Ishikawa (cell line): ENCODE measurements around the gene COX8A.

Source experiments
- CEBPB ChIP-seq: IDR thresholded peaks from 2 replicates; pipeline ENCODE4 v1.6.1; 2012
- CREB1 ChIP-seq: IDR thresholded peaks from 2 replicates; pipeline ENCODE4 v1.6.1; 2012; ENCODE audit warnings: low read depth
- EGR1 ChIP-seq: IDR thresholded peaks from 2 replicates; pipeline ENCODE4 v1.6.1; 2012
- EP300 ChIP-seq: IDR thresholded peaks from 2 replicates; pipeline ENCODE4 v1.6.1; 2012; ENCODE audit warnings: borderline replicate concordance
- FOXM1 ChIP-seq: IDR thresholded peaks from 2 replicates; pipeline ENCODE4 v1.6.1; 2012; ENCODE audit warnings: low read depth, borderline replicate concordance
- NFIC ChIP-seq: IDR thresholded peaks from 2 replicates; pipeline ENCODE4 v1.6.1; 2012
- RAD21 ChIP-seq: IDR thresholded peaks from 2 replicates; pipeline ENCODE4 v1.6.1; 2012; ENCODE audit warnings: low read depth
- TAF1 ChIP-seq: IDR thresholded peaks from 2 replicates; pipeline ENCODE4 v1.6.1; 2012; ENCODE audit warnings: low read depth, mild to moderate bottlenecking
- TCF12 ChIP-seq: IDR thresholded peaks from 2 replicates; pipeline ENCODE4 v1.6.1; 2012; ENCODE audit warnings: low read depth
- TEAD4 ChIP-seq: IDR thresholded peaks from 2 replicates; pipeline ENCODE4 v1.6.1; 2012
- YY1 ChIP-seq: IDR thresholded peaks from 2 replicates; pipeline ENCODE4 v1.6.1; 2012; ENCODE audit warnings: low read depth
- ZBTB7A ChIP-seq: IDR thresholded peaks from 2 replicates; pipeline ENCODE4 v1.6.1; 2012; ENCODE audit warnings: low read depth
- TF ChIP-seq, protein P1 (sequence below): IDR thresholded peaks from 2 replicates; pipeline ENCODE4 v1.6.1; 2012
- TF ChIP-seq, protein P2 (sequence below): IDR thresholded peaks from 2 replicates; pipeline ENCODE4 v1.6.1; 2012; ENCODE audit warnings: low read depth, mild to moderate bottlenecking
- TF ChIP-seq, protein P3 (sequence below): IDR thresholded peaks from 2 replicates; pipeline ENCODE4 v1.6.1; 2012

COX8A gene

DNA sequence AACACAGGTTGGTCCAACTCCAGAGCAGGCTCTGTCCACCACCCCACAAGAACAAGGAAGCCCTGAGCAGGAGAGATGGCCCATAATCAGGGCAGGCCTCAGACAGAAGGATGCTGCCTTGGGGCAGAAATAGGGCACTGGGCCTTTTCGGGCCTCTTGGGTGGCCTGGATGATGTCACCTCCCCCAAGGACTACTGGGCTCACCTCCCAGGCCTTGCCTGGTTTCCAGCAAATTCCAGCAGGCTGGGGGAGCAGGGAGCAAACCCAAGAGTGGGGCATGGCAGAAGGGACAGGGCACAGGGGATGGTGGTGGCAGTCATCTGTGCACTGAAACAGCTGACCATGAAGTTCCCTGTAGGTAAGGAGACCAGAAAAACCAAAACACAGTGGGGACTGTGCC lies 41.0 kb upstream of the COX8A start:
- TF ChIP-seq TCF12 (no peak), RAD21 (no peak), YY1 (no peak), NFIC (no peak), EGR1 (no peak), TEAD4 (no peak), ZBTB7A (no peak), CREB1 (no peak), EP300 (no peak), TAF1 (no peak)
- TF ChIP-seq, protein P1, sequence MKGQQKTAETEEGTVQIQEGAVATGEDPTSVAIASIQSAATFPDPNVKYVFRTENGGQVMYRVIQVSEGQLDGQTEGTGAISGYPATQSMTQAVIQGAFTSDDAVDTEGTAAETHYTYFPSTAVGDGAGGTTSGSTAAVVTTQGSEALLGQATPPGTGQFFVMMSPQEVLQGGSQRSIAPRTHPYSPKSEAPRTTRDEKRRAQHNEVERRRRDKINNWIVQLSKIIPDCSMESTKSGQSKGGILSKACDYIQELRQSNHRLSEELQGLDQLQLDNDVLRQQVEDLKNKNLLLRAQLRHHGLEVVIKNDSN: no peak

DNA sequence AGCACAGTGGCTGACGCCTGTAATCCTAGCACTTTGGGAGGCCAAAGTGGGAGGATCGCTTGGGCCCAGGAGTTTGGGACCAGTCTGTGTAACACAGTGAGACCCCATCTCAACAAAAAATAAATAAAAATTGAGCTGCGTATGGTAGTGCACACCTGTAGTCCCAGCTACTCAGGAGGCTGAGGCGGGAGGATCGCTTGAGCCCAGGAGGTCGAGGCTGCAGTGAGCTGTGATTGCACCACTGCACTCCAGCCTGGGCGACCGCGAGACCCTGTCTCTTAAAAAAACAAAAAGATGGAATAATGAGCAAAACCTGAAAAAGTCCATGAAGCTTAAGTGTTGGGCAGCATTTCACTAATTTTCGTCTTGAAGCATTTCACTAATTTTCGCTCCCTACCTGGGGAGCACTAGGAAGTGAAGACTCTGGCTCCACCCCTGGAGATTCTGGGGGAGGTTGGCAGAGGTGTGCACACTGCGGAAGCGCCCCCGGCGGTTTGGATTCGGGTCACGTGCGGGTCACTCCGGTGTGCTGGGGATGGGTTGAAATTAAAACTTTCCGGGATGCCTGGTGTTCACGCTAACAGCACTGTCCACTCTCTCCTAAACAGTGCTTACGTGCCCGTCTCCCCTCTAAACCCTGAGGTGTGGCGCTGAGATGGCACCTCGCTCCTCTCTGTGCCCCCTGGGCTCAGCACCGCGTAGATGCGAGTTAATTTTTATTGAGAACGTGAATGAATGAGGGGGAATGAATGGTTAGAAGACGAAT lies 36.5 kb upstream of the COX8A start:
- TF ChIP-seq, protein P2, sequence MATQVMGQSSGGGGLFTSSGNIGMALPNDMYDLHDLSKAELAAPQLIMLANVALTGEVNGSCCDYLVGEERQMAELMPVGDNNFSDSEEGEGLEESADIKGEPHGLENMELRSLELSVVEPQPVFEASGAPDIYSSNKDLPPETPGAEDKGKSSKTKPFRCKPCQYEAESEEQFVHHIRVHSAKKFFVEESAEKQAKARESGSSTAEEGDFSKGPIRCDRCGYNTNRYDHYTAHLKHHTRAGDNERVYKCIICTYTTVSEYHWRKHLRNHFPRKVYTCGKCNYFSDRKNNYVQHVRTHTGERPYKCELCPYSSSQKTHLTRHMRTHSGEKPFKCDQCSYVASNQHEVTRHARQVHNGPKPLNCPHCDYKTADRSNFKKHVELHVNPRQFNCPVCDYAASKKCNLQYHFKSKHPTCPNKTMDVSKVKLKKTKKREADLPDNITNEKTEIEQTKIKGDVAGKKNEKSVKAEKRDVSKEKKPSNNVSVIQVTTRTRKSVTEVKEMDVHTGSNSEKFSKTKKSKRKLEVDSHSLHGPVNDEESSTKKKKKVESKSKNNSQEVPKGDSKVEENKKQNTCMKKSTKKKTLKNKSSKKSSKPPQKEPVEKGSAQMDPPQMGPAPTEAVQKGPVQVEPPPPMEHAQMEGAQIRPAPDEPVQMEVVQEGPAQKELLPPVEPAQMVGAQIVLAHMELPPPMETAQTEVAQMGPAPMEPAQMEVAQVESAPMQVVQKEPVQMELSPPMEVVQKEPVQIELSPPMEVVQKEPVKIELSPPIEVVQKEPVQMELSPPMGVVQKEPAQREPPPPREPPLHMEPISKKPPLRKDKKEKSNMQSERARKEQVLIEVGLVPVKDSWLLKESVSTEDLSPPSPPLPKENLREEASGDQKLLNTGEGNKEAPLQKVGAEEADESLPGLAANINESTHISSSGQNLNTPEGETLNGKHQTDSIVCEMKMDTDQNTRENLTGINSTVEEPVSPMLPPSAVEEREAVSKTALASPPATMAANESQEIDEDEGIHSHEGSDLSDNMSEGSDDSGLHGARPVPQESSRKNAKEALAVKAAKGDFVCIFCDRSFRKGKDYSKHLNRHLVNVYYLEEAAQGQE: no peak
- no peak for TF ChIP-seq RAD21
- no peak for TF ChIP-seq CEBPB
- TF ChIP-seq, protein P1: peak; percentile 90
- TF ChIP-seq TAF1: peak; percentile 3; the same call in 1 of the 2 replicates
- TF ChIP-seq, protein P3, sequence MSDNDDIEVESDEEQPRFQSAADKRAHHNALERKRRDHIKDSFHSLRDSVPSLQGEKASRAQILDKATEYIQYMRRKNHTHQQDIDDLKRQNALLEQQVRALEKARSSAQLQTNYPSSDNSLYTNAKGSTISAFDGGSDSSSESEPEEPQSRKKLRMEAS: peak; percentile 2; the same call in 1 of the 2 replicates
- no peak; the same call in 1 of the 2 replicates for TF ChIP-seq EP300
- TF ChIP-seq ZBTB7A: no peak

DNA sequence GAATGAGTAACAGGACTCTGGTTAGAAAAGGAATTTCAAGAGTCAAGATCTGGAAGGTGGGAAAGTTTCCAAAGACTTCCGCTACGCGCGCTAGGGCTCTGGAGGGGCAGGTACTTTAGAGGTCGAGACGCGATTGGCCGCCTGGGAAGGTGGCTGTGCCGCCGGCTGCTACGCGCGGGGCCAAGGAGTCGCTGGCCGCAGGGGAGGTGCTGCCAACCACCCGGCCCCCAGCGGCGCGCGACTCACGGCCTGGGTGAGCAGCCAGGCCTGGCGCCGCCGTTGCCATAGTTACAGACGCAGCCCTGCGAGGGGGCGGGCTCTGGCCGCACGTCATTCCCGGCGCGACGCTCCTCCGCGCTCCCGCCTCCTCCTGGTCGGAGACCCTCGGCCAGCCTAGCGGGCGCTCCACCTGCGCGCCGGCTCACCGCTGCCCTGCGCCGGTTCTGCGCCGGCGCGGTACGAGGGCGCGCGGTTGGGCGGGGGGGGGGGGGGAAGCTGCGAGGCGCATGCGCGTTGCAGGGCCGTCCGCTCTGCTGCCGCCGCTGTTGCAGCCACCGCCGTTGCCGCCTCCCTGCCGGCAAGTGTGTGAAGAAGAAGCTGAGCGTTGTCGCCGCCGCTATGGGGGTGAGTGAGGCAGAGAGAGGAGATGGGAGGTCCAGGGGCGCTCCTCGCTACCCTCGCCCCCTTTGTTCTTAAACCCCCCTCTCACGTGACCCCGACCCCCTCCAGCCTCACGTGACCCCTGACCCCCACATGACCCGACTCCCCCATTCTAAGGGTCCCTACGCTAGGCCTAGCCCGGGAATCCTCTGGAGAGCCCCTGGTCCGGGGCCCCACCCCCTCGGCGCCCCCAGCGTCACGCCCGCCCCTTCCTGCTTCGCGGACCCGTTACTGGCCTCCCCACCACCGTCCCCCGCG lies 35.7 kb upstream of the COX8A start, which contains the start of gene NAA40:
NAA40 (plus strand) TSS at position 524 of the 918 bp plus-strand sequence; CDS start at position 619, 95 bp downstream.
- TF ChIP-seq, protein P3: peak; percentile 52
- TF ChIP-seq EGR1: peak; percentile 59
- TF ChIP-seq, protein P1: peak; percentile 95
- peak; percentile 46; the same call in 1 of the 2 replicates for TF ChIP-seq NFIC
- peak; percentile 28 for TF ChIP-seq TCF12
- no peak; the same call in 1 of the 2 replicates for TF ChIP-seq EP300
- TF ChIP-seq, protein P2: no peak; the same call in 1 of the 2 replicates
- TF ChIP-seq FOXM1: no peak
- TF ChIP-seq CEBPB: no peak
- no peak for TF ChIP-seq YY1
- TF ChIP-seq CREB1: peak; percentile 92
- peak; percentile 18 for TF ChIP-seq TAF1
- TF ChIP-seq RAD21: no peak; the same call in 1 of the 2 replicates
- TF ChIP-seq TEAD4: no peak
- peak; percentile 84; the same call in 1 of the 2 replicates for TF ChIP-seq ZBTB7A

DNA sequence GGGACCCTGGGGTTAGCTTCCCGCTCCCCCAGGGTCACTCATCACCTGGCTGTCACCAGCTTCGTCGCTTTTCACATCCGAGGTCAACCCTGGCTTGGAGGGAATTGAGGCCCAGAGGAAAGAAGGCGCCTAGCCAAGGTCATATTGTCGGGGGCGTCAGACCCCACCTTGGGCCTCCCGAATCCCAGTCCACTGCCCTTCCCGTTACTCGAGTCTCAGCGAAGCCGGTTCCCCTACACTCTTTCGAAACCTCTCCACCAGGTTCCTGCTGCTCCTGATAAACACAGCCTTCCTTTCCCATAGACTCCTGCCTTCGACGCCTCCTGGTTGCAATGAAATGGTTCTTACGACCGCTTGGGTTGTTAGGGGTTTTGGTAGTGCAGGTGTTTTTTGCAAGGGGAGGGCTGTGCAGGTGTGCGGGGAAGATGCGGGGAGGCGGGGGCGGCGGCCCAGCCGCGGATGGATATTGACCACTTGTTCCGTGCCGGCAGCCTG lies 35.0 kb upstream of the COX8A start:
- no peak for TF ChIP-seq CREB1
- TF ChIP-seq ZBTB7A: 0 out of 2 replicates have a peak, but pooled peaks have one; percentile 8
